Neural progenitor cell (in vitro differentiated cells): ENCODE data around the gene TF.

ENCODE experiments used
- EZH2phosphoT487 ChIP-seq: fragments of 200-600 bp; sonication (generic); IDR thresholded peaks from 2 replicates; pipeline ENCODE4 v1.6.1; 2017; ENCODE audit warnings: antibody characterized with exemption
- TF ChIP-seq, protein P1 (sequence below): fragments of 200-600 bp; sonication (generic); IDR thresholded peaks from 2 replicates; pipeline ENCODE4 v1.5.1; 2017; ENCODE audit warnings: antibody characterized with exemption, mild to moderate bottlenecking

- TF ChIP-seq, protein P1, sequence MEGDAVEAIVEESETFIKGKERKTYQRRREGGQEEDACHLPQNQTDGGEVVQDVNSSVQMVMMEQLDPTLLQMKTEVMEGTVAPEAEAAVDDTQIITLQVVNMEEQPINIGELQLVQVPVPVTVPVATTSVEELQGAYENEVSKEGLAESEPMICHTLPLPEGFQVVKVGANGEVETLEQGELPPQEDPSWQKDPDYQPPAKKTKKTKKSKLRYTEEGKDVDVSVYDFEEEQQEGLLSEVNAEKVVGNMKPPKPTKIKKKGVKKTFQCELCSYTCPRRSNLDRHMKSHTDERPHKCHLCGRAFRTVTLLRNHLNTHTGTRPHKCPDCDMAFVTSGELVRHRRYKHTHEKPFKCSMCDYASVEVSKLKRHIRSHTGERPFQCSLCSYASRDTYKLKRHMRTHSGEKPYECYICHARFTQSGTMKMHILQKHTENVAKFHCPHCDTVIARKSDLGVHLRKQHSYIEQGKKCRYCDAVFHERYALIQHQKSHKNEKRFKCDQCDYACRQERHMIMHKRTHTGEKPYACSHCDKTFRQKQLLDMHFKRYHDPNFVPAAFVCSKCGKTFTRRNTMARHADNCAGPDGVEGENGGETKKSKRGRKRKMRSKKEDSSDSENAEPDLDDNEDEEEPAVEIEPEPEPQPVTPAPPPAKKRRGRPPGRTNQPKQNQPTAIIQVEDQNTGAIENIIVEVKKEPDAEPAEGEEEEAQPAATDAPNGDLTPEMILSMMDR = no peak
- TF ChIP-seq EZH2phosphoT487 = no peak
Observed at GRCh38 chr3:133757701-133758567, 11.7 kb downstream of the TF start.
